CD4-positive, alpha-beta memory T cell (primary cell): ENCODE results near the gene BASP1. TPM values are rescaled to one million over a fixed set of nuclear protein-coding genes. Genes with fewer than 3 reads are reported as not detected.

Experiments
- CTCF ChIA-PET: fragments of 350-600 bp; sonication (Branson Sonifier 250); formaldehyde crosslinking; loops from one replicate; lab custom pipeline; 2021; ENCODE audit warnings: inconsistent platforms; ENCODE audit not compliant: partially characterized antibody; lab: Charles Lee
- POLR2A ChIA-PET: fragments of 350-600 bp; sonication (Branson Sonifier 250); formaldehyde crosslinking; loops from one replicate; lab custom pipeline; 2021; ENCODE audit not compliant: partially characterized antibody; lab: Charles Lee
- DNase-seq, 5 donors: peaks; one replicate each; pipeline versions ENCODE4 v3.0.0 to v3.0.0-alpha.2; 2020 to 2022; ENCODE audit warnings: mixed read lengths in 1 of 5
- H3K27ac ChIP-seq: one replicate; pipeline ENCODE4 v1.7.0; 2013; ENCODE audit warnings: low read depth, low read length
- H3K27me3 ChIP-seq: 2 replicates; pipeline ENCODE4 v1.7.0; 2013; ENCODE audit warnings: mild to moderate bottlenecking, low read length, moderate library complexity; ENCODE audit not compliant: insufficient read depth
- H3K36me3 ChIP-seq: 2 replicates; pipeline ENCODE4 v1.7.0; 2013; ENCODE audit warnings: mild to moderate bottlenecking, low read length, moderate library complexity; ENCODE audit not compliant: insufficient read depth
- H3K4me1 ChIP-seq: 2 replicates; pipeline ENCODE4 v1.7.0; 2013; ENCODE audit warnings: mild to moderate bottlenecking, low read length, moderate library complexity; ENCODE audit not compliant: insufficient read depth
- H3K4me3 ChIP-seq, 2 donors: one replicate each; pipeline ENCODE4 v1.7.0; 2013; ENCODE audit warnings: low read length in 2 of 2, mild to moderate bottlenecking in 1 of 2
- H3K9me3 ChIP-seq, 2 donors: one replicate each; pipeline ENCODE4 v1.7.0; 2013; ENCODE audit warnings: low read length in 2 of 2, control low read depth in 1 of 2; ENCODE audit not compliant: control insufficient read depth in 1 of 2
- H3K27ac Mint-ChIP-seq, 7 donors: one replicate each; pipeline ENCODE4 v1.8.0; 2020 to 2021; ENCODE audit warnings: mixed read lengths in 7 of 7, mild to moderate bottlenecking in 6 of 7, inconsistent platforms in 3 of 7, moderate library complexity in 3 of 7
- H3K27me3 Mint-ChIP-seq, 2 donors: one replicate each; pipeline ENCODE4 v1.8.0; 2020 to 2021; ENCODE audit warnings: mixed read lengths in 2 of 2
- H3K36me3 Mint-ChIP-seq, 2 donors: one replicate each; pipeline ENCODE4 v1.8.0; 2020 to 2021; ENCODE audit warnings: mixed read lengths in 2 of 2, inconsistent platforms in 1 of 2, mild to moderate bottlenecking in 1 of 2
- H3K4me1 Mint-ChIP-seq, 4 donors: one replicate each; pipeline ENCODE4 v1.8.0; 2020 to 2021; ENCODE audit warnings: mixed read lengths in 4 of 4, mild to moderate bottlenecking in 1 of 4
- H3K4me3 Mint-ChIP-seq, 8 donors: one replicate each; pipeline ENCODE4 v1.8.0; 2020 to 2021; ENCODE audit warnings: mixed read lengths in 8 of 8, mild to moderate bottlenecking in 7 of 8, moderate library complexity in 6 of 8, inconsistent platforms in 3 of 8
- H3K9me3 Mint-ChIP-seq, 8 donors: one replicate each; pipeline ENCODE4 v1.8.0; 2020 to 2021; ENCODE audit warnings: mixed read lengths in 8 of 8, mild to moderate bottlenecking in 5 of 8, inconsistent platforms in 3 of 8, moderate library complexity in 1 of 8
- intact Hi-C: fragments of 100-400 bp; cut with micrococcal nuclease; formaldehyde crosslinking; loops from one replicate; pipeline ENCODE4 v1.15.1; 2023
- polyA plus RNA-seq, 2 donors: library from polyadenylated mRNA; unstranded; fragments of 300-500 nt; fragmentation: Illumina TruSeq; gene quantifications; one replicate each; pipeline ENCODE4 v1.2.3, GENCODE V29; 2021
- total RNA-seq, 2 experiments: library from RNA; stranded (reverse); gene quantifications; one replicate each; pipeline ENCODE4 v1.2.3, GENCODE V29; 2021

BASP1 gene
- total RNA-seq: under 1 TPM; 0.69 to 0.90 TPM
- polyA plus RNA-seq: under 1 TPM; 0.10 to 0.78 TPM

GRCh38 chr5:17217493-17218352 lies at the start of gene BASP1:
BASP1 (plus strand) TSS chr5:17217631; CDS start chr5:17275217, 57,586 bp downstream.
- intact Hi-C loops: loop anchor here (5.0 kb wide), 1 partner anchor 1480 kb away; no protein-coding TSS in a partner anchor
- Histone ChIP-seq H3K9me3 (no peaks in the 10 kb centered on the region), H3K4me1 (no peaks in the 10 kb centered on the region), H3K36me3 (no peaks in the 10 kb centered on the region), H3K27me3 (no peaks in the 10 kb centered on the region), H3K27ac (no peak within 1 kb of the TSS), H3K4me3 (no peak within 1 kb of the TSS)
- ChIA-PET POLR2A (no interaction called here), CTCF (no interaction called here)
- H3K27me3 Mint-ChIP-seq: peaks cover 20 to 26% of the 10 kb centered on the region in 2 donors
- peaks cover 0 to 3% of the 10 kb centered on the region in 2 donors for H3K36me3 Mint-ChIP-seq
- H3K4me1 Mint-ChIP-seq: peaks cover 6 to 13% (median 10%) of the 10 kb centered on the region in 4 donors
- peaks cover 0 to 10% (median 0%) of the 10 kb centered on the region in 8 donors for H3K9me3 Mint-ChIP-seq
- H3K4me3 Mint-ChIP-seq: peak within 1 kb of the TSS; percentile 59 to 84 (median 68)
- H3K27ac Mint-ChIP-seq: no peak within 1 kb of the TSS
- DNase-seq: peak in 3 of 5 donors; percentile 15 to 26 (median 19)

GRCh38 chr5:17169507-17169906 lies 47.9 kb upstream of the BASP1 start:
- Mint-ChIP-seq H3K4me1 (no peaks in the 10 kb centered on the region), H3K27ac (no peak overlapping the region), H3K4me3 (no peak overlapping the region), H3K36me3 (no peaks in the 10 kb centered on the region), H3K27me3 (peaks cover 0 to 3% of the 10 kb centered on the region in 2 donors), H3K9me3 (peaks cover 0 to 6% (median 0%) of the 10 kb centered on the region in 8 donors)
- no peak for DNase-seq
- ChIA-PET POLR2A (no interaction called here), CTCF (no interaction called here)
- H3K27ac ChIP-seq: no peak overlapping the region
- no peak overlapping the region for H3K4me3 ChIP-seq
- no peaks in the 10 kb centered on the region for H3K27me3 ChIP-seq
- H3K9me3 ChIP-seq: no peaks in the 10 kb centered on the region
- intact Hi-C loops: no loop called here
- no peaks in the 10 kb centered on the region for H3K4me1 ChIP-seq
- no peaks in the 10 kb centered on the region for H3K36me3 ChIP-seq

GRCh38 chr5:17172791-17173190 lies 44.6 kb upstream of the BASP1 start:
- no peaks in the 10 kb centered on the region for H3K36me3 Mint-ChIP-seq
- no peak overlapping the region for H3K27ac Mint-ChIP-seq
- H3K9me3 ChIP-seq: no peaks in the 10 kb centered on the region
- H3K9me3 Mint-ChIP-seq: peaks cover 0 to 4% (median 0%) of the 10 kb centered on the region in 8 donors
- H3K4me3 Mint-ChIP-seq: no peak overlapping the region
- H3K27ac ChIP-seq: no peak overlapping the region
- H3K27me3 Mint-ChIP-seq: peaks cover 0 to 3% of the 10 kb centered on the region in 2 donors
- H3K4me1 ChIP-seq: no peaks in the 10 kb centered on the region
- ChIA-PET CTCF (no interaction called here), POLR2A (no interaction called here)
- no peak overlapping the region for H3K4me3 ChIP-seq
- H3K36me3 ChIP-seq: no peaks in the 10 kb centered on the region
- no peaks in the 10 kb centered on the region for H3K27me3 ChIP-seq
- intact Hi-C loops: no loop called here
- DNase-seq: no peak
- H3K4me1 Mint-ChIP-seq: no peaks in the 10 kb centered on the region

GRCh38 chr5:17174965-17175364 lies 42.5 kb upstream of the BASP1 start:
- Histone ChIP-seq H3K9me3 (no peaks in the 10 kb centered on the region), H3K4me3 (no peak overlapping the region), H3K27me3 (no peaks in the 10 kb centered on the region), H3K4me1 (no peaks in the 10 kb centered on the region), H3K27ac (no peak overlapping the region), H3K36me3 (no peaks in the 10 kb centered on the region)
- intact Hi-C loops: no loop called here
- DNase-seq: no peak
- H3K9me3 Mint-ChIP-seq: peaks cover 0 to 4% (median 0%) of the 10 kb centered on the region in 8 donors
- no peak overlapping the region for H3K27ac Mint-ChIP-seq
- H3K4me1 Mint-ChIP-seq: no peaks in the 10 kb centered on the region
- CTCF ChIA-PET: no interaction called here
- H3K4me3 Mint-ChIP-seq: no peak overlapping the region
- POLR2A ChIA-PET: no interaction called here
- no peaks in the 10 kb centered on the region for H3K36me3 Mint-ChIP-seq
- H3K27me3 Mint-ChIP-seq: peaks cover 0 to 3% of the 10 kb centered on the region in 2 donors

- H3K27me3 Mint-ChIP-seq: peaks cover 0 to 2% of the 10 kb centered on the region in 2 donors
- Histone ChIP-seq H3K27me3 (no peaks in the 10 kb centered on the region), H3K4me1 (no peaks in the 10 kb centered on the region), H3K9me3 (no peaks in the 10 kb centered on the region), H3K4me3 (no peak overlapping the region), H3K36me3 (no peaks in the 10 kb centered on the region), H3K27ac (no peak overlapping the region)
- ChIA-PET CTCF (no interaction called here), POLR2A (no interaction called here)
- no peaks in the 10 kb centered on the region for H3K4me1 Mint-ChIP-seq
- H3K27ac Mint-ChIP-seq: peak overlapping the region in 1 of 7 donors; percentile 16
- intact Hi-C loops: no loop called here
- H3K9me3 Mint-ChIP-seq: peaks cover 0 to 4% (median 0%) of the 10 kb centered on the region in 8 donors
- H3K4me3 Mint-ChIP-seq: no peak overlapping the region
- H3K36me3 Mint-ChIP-seq: no peaks in the 10 kb centered on the region
- no peak for DNase-seq
Observed at GRCh38 chr5:17177501-17178372, 39.7 kb upstream of the BASP1 start.

- Histone ChIP-seq H3K27ac (no peak overlapping the region), H3K4me3 (no peak overlapping the region), H3K36me3 (no peaks in the 10 kb centered on the region), H3K4me1 (no peaks in the 10 kb centered on the region), H3K27me3 (no peaks in the 10 kb centered on the region), H3K9me3 (no peaks in the 10 kb centered on the region)
- H3K36me3 Mint-ChIP-seq: no peaks in the 10 kb centered on the region
- no peaks in the 10 kb centered on the region for H3K27me3 Mint-ChIP-seq
- peaks cover 0 to 3% (median 0%) of the 10 kb centered on the region in 8 donors for H3K9me3 Mint-ChIP-seq
- no peak overlapping the region for H3K27ac Mint-ChIP-seq
- no peaks in the 10 kb centered on the region for H3K4me1 Mint-ChIP-seq
- no peak for DNase-seq
- ChIA-PET POLR2A (no interaction called here), CTCF (no interaction called here)
- intact Hi-C loops: no loop called here
- no peak overlapping the region for H3K4me3 Mint-ChIP-seq
Observed at GRCh38 chr5:17178373-17178675, 39.1 kb upstream of the BASP1 start.

- ChIA-PET POLR2A (no interaction called here), CTCF (interaction anchor here (3.3 kb wide), 1 partner anchor 10 kb away, joined by 21 read pairs; no protein-coding TSS in a partner anchor)
- Histone ChIP-seq H3K4me1 (no peaks in the 10 kb centered on the region), H3K9me3 (no peaks in the 10 kb centered on the region), H3K36me3 (no peaks in the 10 kb centered on the region), H3K27me3 (no peaks in the 10 kb centered on the region), H3K4me3 (no peak overlapping the region), H3K27ac (no peak overlapping the region)
- Mint-ChIP-seq H3K9me3 (peaks cover 0 to 3% (median 0%) of the 10 kb centered on the region in 8 donors), H3K27ac (no peak overlapping the region), H3K27me3 (no peaks in the 10 kb centered on the region), H3K4me1 (no peaks in the 10 kb centered on the region), H3K36me3 (no peaks in the 10 kb centered on the region), H3K4me3 (no peak overlapping the region)
- DNase-seq: no peak
- intact Hi-C loops: no loop called here
Observed at GRCh38 chr5:17180330-17180843, 37.0 kb upstream of the BASP1 start.
